Measurements from ENCODE around the gene FHOD1. TPM values are rescaled to one million over a fixed set of nuclear protein-coding genes. Genes with fewer than 3 reads are reported as not detected.

Gene FHOD1
- total RNA-seq, result 116 and 119 TPM in 2 replicates

GRCh38 chr16:67247192-67248072 lies at the start of gene FHOD1:
Gene FHOD1, minus strand, starts transcription at chr16:67247481. Its CDS starts 71 bp downstream, at chr16:67247410.
- H3K4me1 Mint-ChIP-seq (ENCODE audit: low read depth), result peaks cover 52% of the 10 kb centered on the region
- peak; percentile 98 for DNase-seq (ENCODE audit: low spot score)
- intact Hi-C loops (cut with micrococcal nuclease), result loop anchor here (1.0 to 10.0 kb wide), 10 partner anchors 32 to 1077 kb away; partner anchors contain the start of genes CBFB, CTCF, E2F4 and FBXL8
- H3K27me3 Mint-ChIP-seq (ENCODE audit: insufficient read depth), result peaks cover 6% of the 10 kb centered on the region
- H3K27ac Mint-ChIP-seq, result peak within 1 kb of the TSS; percentile 87
- peak within 1 kb of the TSS; percentile 85 for H3K4me3 Mint-ChIP-seq
- H3K9me3 Mint-ChIP-seq, result no peaks in the 10 kb centered on the region
- peaks cover 2% of the 10 kb centered on the region for H3K36me3 Mint-ChIP-seq (ENCODE audit: low read depth)

- H3K27ac Mint-ChIP-seq, result no peak overlapping the region
- no peaks in the 10 kb centered on the region for H3K36me3 Mint-ChIP-seq (ENCODE audit: low read depth)
- peaks cover 2% of the 10 kb centered on the region for H3K27me3 Mint-ChIP-seq (ENCODE audit: insufficient read depth)
- H3K4me3 Mint-ChIP-seq, result no peak overlapping the region
- no peaks in the 10 kb centered on the region for H3K9me3 Mint-ChIP-seq
- H3K4me1 Mint-ChIP-seq (ENCODE audit: low read depth), result no peaks in the 10 kb centered on the region
- no peak for DNase-seq (ENCODE audit: low spot score)
- intact Hi-C loops (cut with micrococcal nuclease), result no loop called here
These were observed 49.1 kb upstream of the FHOD1 start for GRCh38 chr16:67296420-67296819.

GRCh38 chr16:67294938-67295361 lies 47.7 kb upstream of the FHOD1 start:
- Mint-ChIP-seq H3K36me3 (ENCODE audit: low read depth) (no peaks in the 10 kb centered on the region), H3K9me3 (no peaks in the 10 kb centered on the region), H3K4me1 (ENCODE audit: low read depth) (no peaks in the 10 kb centered on the region), H3K4me3 (no peak overlapping the region), H3K27ac (no peak overlapping the region), H3K27me3 (ENCODE audit: insufficient read depth) (peaks cover 2% of the 10 kb centered on the region)
- DNase-seq (ENCODE audit: low spot score), result no peak
- intact Hi-C loops (cut with micrococcal nuclease), result no loop called here

GRCh38 chr16:67294171-67294757 lies 47.0 kb upstream of the FHOD1 start:
- Mint-ChIP-seq H3K9me3 (no peaks in the 10 kb centered on the region), H3K27ac (no peak overlapping the region), H3K36me3 (ENCODE audit: low read depth) (no peaks in the 10 kb centered on the region), H3K4me3 (no peak overlapping the region), H3K27me3 (ENCODE audit: insufficient read depth) (peaks cover 2% of the 10 kb centered on the region), H3K4me1 (ENCODE audit: low read depth) (no peaks in the 10 kb centered on the region)
- no peak for DNase-seq (ENCODE audit: low spot score)
- intact Hi-C loops (cut with micrococcal nuclease), result no loop called here

GRCh38 chr16:67291461-67291860 lies 44.2 kb upstream of the FHOD1 start:
- H3K4me1 Mint-ChIP-seq (ENCODE audit: low read depth), result no peaks in the 10 kb centered on the region
- no peaks in the 10 kb centered on the region for H3K9me3 Mint-ChIP-seq
- intact Hi-C loops (cut with micrococcal nuclease), result no loop called here
- no peak overlapping the region for H3K4me3 Mint-ChIP-seq
- no peaks in the 10 kb centered on the region for H3K36me3 Mint-ChIP-seq (ENCODE audit: low read depth)
- H3K27ac Mint-ChIP-seq, result no peak overlapping the region
- no peak for DNase-seq (ENCODE audit: low spot score)
- H3K27me3 Mint-ChIP-seq (ENCODE audit: insufficient read depth), result no peaks in the 10 kb centered on the region

GRCh38 chr16:67287960-67288359 lies 40.7 kb upstream of the FHOD1 start:
- intact Hi-C loops (cut with micrococcal nuclease), result no loop called here
- Mint-ChIP-seq H3K4me3 (no peak overlapping the region), H3K27ac (no peak overlapping the region), H3K27me3 (ENCODE audit: insufficient read depth) (no peaks in the 10 kb centered on the region), H3K9me3 (no peaks in the 10 kb centered on the region), H3K36me3 (ENCODE audit: low read depth) (peaks cover 5% of the 10 kb centered on the region), H3K4me1 (ENCODE audit: low read depth) (no peaks in the 10 kb centered on the region)
- DNase-seq (ENCODE audit: low spot score), result no peak

GRCh38 chr16:67286441-67287235 lies 39.4 kb upstream of the FHOD1 start:
- no peak for DNase-seq (ENCODE audit: low spot score)
- peaks cover 7% of the 10 kb centered on the region for H3K36me3 Mint-ChIP-seq (ENCODE audit: low read depth)
- no peaks in the 10 kb centered on the region for H3K9me3 Mint-ChIP-seq
- H3K27me3 Mint-ChIP-seq (ENCODE audit: insufficient read depth), result no peaks in the 10 kb centered on the region
- intact Hi-C loops (cut with micrococcal nuclease), result no loop called here
- H3K4me3 Mint-ChIP-seq, result no peak overlapping the region
- H3K4me1 Mint-ChIP-seq (ENCODE audit: low read depth), result no peaks in the 10 kb centered on the region
- no peak overlapping the region for H3K27ac Mint-ChIP-seq

- Mint-ChIP-seq H3K9me3 (no peaks in the 10 kb centered on the region), H3K27ac (no peak overlapping the region), H3K4me3 (no peak overlapping the region), H3K4me1 (ENCODE audit: low read depth) (peaks cover 5% of the 10 kb centered on the region), H3K36me3 (ENCODE audit: low read depth) (peaks cover 7% of the 10 kb centered on the region), H3K27me3 (ENCODE audit: insufficient read depth) (no peaks in the 10 kb centered on the region)
- no peak for DNase-seq (ENCODE audit: low spot score)
- intact Hi-C loops (cut with micrococcal nuclease), result no loop called here
These were observed 37.7 kb upstream of the FHOD1 start for GRCh38 chr16:67284699-67285646.

GRCh38 chr16:67283826-67284555 lies 36.7 kb upstream of the FHOD1 start:
- Mint-ChIP-seq H3K4me1 (ENCODE audit: low read depth) (peaks cover 5% of the 10 kb centered on the region), H3K9me3 (no peaks in the 10 kb centered on the region), H3K27ac (no peak overlapping the region), H3K27me3 (ENCODE audit: insufficient read depth) (no peaks in the 10 kb centered on the region), H3K4me3 (no peak overlapping the region), H3K36me3 (ENCODE audit: low read depth) (peaks cover 7% of the 10 kb centered on the region)
- DNase-seq (ENCODE audit: low spot score), result no peak
- intact Hi-C loops (cut with micrococcal nuclease), result no loop called here

- Mint-ChIP-seq H3K9me3 (no peaks in the 10 kb centered on the region), H3K27ac (peak overlapping the region; percentile 7), H3K4me1 (ENCODE audit: low read depth) (peaks cover 9% of the 10 kb centered on the region), H3K36me3 (ENCODE audit: low read depth) (peaks cover 7% of the 10 kb centered on the region), H3K4me3 (no peak overlapping the region), H3K27me3 (ENCODE audit: insufficient read depth) (no peaks in the 10 kb centered on the region)
- DNase-seq (ENCODE audit: low spot score), result no peak
- intact Hi-C loops (cut with micrococcal nuclease), result no loop called here
These were observed 36.0 kb upstream of the FHOD1 start for GRCh38 chr16:67283039-67283825.

GRCh38 chr16:67282447-67282805 lies 35.1 kb upstream of the FHOD1 start:
- Mint-ChIP-seq H3K27ac (no peak overlapping the region), H3K36me3 (ENCODE audit: low read depth) (peaks cover 10% of the 10 kb centered on the region), H3K4me3 (no peak overlapping the region), H3K4me1 (ENCODE audit: low read depth) (peaks cover 16% of the 10 kb centered on the region), H3K27me3 (ENCODE audit: insufficient read depth) (no peaks in the 10 kb centered on the region), H3K9me3 (no peaks in the 10 kb centered on the region)
- intact Hi-C loops (cut with micrococcal nuclease), result no loop called here
- no peak for DNase-seq (ENCODE audit: low spot score)

Data from activated T-helper 1 cell treated with anti-CD3 and anti-CD28 coated beads, Interleukin-12 subunit alpha, Interleukin-12 subunit beta, Interleukin-2, Interleukin-4 antibody, amounts not matched to agents 30 ng/mL and 10 ng/mL and 1 ng/mL, durations not matched to agents 14 hours and 24 hours and 36 hours (primary cell).